ENCODE results near the gene BTG3.

BTG3 gene

DNA sequence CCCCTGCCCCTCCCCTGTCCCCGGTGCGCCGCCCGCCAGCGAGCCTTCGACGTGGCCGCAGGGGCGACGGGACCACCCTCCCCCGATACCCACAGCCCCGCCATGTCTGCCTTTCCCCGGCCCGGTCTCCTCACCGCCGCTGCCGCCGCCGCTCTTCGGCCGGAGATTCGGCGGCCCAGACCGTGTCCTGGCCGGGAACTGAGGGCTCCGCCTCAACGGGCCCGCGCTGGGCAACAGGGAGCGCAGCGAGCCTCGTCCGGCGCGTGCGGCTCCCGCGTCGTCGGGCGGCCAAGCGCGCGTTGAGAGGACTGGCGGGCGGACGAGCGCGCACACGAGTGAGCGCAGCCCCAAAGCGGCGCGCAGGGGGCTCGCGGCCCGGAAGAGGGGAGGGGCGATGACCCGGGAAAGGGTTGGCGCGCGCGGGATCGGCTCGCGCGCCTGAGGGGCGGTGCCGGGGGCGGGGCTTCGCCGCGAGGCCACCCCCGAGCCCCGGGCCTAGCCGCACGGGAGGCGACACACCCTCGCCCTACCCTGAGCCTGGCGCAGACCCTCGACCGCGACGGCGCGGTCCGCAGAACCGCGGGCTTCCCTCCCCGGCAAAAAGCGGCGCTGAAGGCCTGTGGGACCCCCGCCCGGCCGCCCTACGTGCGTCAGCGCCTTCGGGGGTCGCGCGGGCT is at the start of gene BTG3:
Gene BTG3 (minus strand): TSS at position 337 of the 677 bp plus-strand sequence. CDS start 3,757 bp downstream, outside the sequence.
- peak; percentile 83 for DNase-seq

- DNase-seq = no peak
Measured at GRCh38 chr21:17660862-17661261, 48.2 kb upstream of the BTG3 start.

DNA sequence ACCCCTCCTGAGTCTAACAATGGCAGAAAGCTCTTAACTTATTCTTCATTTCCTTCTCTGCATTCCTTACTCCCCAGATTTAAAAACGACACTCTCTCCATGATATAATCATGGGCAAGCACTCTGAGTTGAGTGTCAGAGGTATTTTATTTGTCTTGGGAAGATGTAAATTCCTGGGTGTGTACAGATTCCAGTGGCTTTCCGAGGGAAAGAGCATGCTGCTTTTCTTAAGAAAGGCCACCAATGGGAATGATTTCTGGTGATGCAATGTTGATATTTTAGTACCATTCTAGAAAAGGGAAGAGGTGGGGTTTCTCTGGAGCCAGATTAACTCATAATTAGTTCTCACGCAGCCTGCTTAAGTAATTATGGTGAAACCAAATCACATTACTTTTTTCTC is 47.8 kb upstream of the BTG3 start:
- no peak for DNase-seq

DNA sequence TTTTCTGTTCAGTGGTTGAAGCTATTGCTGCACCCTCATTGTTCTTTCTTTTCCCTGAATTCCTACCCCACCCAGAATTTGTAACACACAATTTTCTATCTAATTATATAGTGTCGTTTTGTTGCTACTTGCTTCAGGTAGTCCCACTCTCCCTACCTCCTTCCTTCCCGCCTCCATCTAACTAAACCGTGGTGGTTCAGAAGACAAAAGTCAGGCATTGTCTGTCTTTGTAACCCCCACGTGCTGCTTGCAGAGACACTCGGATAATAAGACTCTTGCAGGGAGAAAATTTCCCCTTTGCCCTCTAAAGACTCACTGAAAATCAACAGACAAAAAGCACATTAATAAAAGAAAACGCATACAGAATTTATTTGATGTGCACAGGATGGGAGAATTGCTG is 46.2 kb upstream of the BTG3 start:
- no peak for DNase-seq

DNA sequence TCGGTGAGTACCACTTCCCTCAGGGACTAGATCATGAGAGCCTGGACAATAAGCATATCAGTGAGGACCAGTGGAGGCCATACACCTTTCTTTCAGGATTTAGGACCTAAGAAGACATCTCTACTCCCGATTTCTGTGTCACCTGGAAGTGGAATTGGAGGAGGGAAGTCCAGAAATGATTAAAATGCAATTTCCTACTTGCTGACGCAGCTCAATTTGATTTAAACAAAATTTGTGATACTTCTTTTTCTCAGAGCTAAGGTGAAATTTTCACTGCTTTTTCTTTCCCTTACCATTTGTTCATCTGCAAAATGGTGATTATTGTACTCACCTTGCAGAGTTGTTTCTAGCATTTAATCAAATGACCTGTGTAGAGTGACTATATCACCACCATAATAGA is 38.8 kb upstream of the BTG3 start:
- no peak for DNase-seq

- DNase-seq = no peak
Measured at GRCh38 chr21:17650292-17650691, 37.6 kb upstream of the BTG3 start.

DNA sequence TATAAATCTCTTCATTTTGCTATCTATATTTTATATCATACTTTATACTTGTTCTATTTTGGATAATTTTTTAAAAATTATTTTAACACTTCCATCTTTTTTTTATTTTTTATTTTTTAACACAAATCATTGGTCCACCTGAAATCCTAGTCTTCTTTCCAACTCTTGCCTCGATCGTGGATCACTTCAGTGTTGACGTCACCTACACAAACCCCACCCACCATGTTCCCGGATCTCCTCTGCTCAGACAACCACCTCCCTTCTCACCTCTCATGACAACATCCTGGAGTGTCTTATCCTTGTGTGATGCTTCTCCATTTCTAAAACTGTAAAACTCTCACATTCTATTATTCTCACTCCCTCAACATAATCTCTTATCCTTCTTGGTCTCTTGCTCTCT is 34.1 kb upstream of the BTG3 start:
- no peak for DNase-seq

GRCh38 chr21:17644186-17644585 is 31.5 kb upstream of the BTG3 start:
- DNase-seq = no peak

- no peak for DNase-seq
Measured at GRCh38 chr21:17640821-17641220, 28.1 kb upstream of the BTG3 start.

DNA sequence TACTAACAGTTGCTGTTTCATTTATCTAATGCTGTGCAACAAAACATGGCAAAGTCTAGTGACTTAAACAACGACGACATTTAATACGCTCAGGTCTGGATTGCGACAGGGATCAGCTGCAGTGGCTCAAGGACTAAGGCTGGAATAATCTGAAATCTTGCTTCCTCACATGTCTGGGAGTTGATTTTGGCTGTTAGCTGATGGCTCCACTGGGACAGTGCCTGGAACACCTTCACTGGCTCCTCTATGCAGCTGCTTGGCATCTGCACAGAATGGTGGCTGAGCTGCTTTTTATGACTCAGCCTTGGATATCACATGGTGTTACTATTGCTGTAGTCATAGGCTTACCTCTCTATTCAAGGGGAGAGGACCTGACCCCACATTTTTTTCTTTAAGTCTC is 24.0 kb upstream of the BTG3 start:
- no peak for DNase-seq

DNA sequence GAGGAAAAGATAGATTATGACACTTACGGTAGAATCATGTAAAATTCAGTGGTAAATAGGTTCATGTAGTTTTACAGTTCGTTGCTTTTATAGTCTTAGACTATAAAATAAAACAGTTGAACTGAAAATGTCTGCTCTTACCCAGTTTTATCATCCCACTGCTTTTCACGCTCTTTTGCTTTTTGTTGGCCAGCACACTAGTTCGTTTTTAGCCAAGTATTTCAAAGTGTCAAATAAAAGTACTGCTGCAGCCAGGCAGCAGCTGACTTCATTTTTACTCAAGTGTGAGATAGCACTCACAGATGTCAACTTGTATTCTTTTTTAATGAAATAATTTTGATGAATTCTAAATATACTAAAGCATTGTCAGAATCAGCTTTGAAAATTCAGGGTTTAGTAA is 18.5 kb upstream of the BTG3 start:
- DNase-seq = no peak

GRCh38 chr21:17622018-17622417 is 9.3 kb upstream of the BTG3 start:
- DNase-seq = no peak

- no peak for DNase-seq
Measured at GRCh38 chr21:17616831-17617230, 4.1 kb upstream of the BTG3 start.

GRCh38 chr21:17613242-17613676 is 558 bp upstream of the BTG3 start:
- DNase-seq = peak; percentile 7

- DNase-seq = peak; percentile 34
Measured at GRCh38 chr21:17612023-17612564, 607 bp downstream of the BTG3 start.

- DNase-seq = peak; percentile 76
Measured at GRCh38 chr21:17611414-17612022, 1.2 kb downstream of the BTG3 start.

DNA sequence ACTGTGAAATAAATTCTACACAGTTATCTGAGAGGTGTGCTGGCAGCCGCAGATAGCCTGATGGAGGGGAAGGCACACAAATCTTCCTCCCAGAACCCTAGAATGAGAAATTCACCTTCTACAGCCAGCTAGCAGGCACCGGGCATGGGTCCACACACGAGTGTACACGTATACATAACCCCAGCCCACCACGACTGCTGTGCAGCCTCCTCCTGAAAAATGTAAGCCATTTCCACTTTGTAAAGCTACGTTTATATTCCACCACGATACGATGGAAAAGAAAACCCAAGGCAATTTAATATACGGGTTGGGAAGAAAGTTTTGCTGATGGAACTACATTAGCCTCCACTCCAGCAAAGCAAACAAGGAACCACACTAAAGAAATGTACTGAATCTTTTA is 1.8 kb downstream of the BTG3 start:
- no peak for DNase-seq

GRCh38 chr21:17609681-17610080 is 3.0 kb downstream of the BTG3 start:
- DNase-seq = no peak

- no peak for DNase-seq
Measured at GRCh38 chr21:17607684-17608083, 5.0 kb downstream of the BTG3 start.

GRCh38 chr21:17602874-17603273 is 9.8 kb downstream of the BTG3 start:
- DNase-seq = no peak

- no peak for DNase-seq
Measured at GRCh38 chr21:17598437-17598836, 14.3 kb downstream of the BTG3 start.

DNA sequence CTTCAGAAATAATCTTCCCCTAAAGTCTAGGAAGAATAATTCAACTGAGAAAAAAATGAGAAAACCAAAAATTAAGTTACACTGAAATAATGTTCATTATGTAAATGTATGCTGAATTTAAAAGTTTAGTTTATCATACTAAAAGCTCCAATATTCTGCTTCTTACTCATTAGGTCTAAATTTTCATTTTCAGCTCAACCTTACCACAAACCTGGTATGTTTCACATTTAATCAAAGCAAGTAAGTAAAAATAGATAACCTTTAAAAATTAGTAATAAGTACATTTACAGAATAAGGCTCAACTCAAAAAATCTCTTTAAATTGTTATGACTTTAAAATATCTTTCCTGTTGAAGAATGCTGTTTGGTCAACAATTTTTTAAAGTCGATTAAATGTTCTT is 15.0 kb downstream of the BTG3 start:
- DNase-seq = no peak

DNA sequence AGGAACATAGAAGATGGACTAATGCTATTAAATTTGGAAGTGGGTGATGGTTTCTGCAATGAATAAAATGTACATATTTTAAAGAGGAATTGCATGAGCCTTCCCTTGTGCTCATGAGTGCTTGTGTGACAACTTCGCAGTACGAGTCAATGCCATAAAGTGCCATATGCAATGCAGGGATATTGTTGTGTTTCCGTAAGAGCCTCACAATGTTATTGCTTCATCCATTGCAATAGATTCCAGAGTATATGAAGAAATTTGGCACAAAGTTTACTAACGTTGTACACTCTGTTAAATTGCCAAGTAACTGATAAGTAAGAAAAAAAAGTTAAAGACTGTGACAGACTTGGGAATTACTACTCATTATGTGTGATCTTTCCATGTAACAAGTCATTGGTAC is 22.3 kb downstream of the BTG3 start:
- DNase-seq = no peak

DNA sequence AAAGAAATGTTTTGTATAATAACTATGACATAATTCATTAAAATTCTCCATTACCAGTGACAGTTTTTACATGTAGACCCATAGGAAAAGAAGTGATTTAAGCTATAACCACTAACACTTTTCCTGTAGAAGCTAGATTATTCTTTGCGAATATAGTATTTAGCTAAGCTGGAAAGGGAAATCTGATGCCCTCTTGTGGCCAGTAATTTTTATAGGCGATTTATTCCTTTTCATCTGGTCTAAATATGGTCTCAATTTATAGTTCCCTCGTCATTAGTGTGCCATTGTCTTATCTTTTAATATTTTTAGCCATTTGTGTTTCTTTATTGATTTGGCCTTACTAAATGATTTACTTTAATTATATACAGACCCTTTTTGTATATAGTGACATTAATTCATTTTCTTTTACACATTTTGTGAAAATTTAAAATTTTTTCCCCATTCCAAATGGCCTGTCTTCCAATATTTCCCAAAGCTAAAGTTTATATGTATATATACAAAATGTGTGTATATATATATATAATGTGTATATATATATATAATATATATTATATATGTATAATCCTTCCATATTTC is 26.7 kb downstream of the BTG3 start:
- no peak for DNase-seq

Data from stimulated activated CD4-positive, alpha-beta T cell treated with anti-CD3 and anti-CD28 coated beads, Interleukin-4, amount 100 ng/mL, for 1 hour (primary cell).